ENCODE results near the gene CELSR3. TPM values are rescaled to one million over a fixed set of nuclear protein-coding genes. Genes with fewer than 3 reads are reported as not detected.
A peak's percentile ranks its signal among the peaks of the same experiment; 100 is the strongest.

The CELSR3 gene
- polyA plus RNA-seq, 1 donor = 3.9 TPM

- Histone ChIP-seq H3K27ac (ENCODE audit: low read length) (no peak overlapping the region), H3K4me3 (ENCODE audit: low read length) (peak overlapping the region; percentile 44), H3K36me3 (ENCODE audit: control insufficient read depth, insufficient read depth, low read length) (no peaks in the 10 kb centered on the region), H3K4me1 (ENCODE audit: control insufficient read depth, insufficient read depth, low read length) (peaks cover 13% of the 10 kb centered on the region), H3K27me3 (ENCODE audit: control insufficient read depth, insufficient read depth, low read length) (peaks cover 53% of the 10 kb centered on the region), H3K9me3 (ENCODE audit: control insufficient read depth, low read depth, low read length) (peaks cover 23% of the 10 kb centered on the region)
- DNase-seq = peak; percentile 48 to 56
- no CpG with 5 or more reads among the region's 67 CpGs for WGBS (ENCODE audit: insufficient coverage, low lambda C conversion rate)
Observed at GRCh38 chr3:48661501-48662144, 1.1 kb downstream of the CELSR3 start.

DNA sequence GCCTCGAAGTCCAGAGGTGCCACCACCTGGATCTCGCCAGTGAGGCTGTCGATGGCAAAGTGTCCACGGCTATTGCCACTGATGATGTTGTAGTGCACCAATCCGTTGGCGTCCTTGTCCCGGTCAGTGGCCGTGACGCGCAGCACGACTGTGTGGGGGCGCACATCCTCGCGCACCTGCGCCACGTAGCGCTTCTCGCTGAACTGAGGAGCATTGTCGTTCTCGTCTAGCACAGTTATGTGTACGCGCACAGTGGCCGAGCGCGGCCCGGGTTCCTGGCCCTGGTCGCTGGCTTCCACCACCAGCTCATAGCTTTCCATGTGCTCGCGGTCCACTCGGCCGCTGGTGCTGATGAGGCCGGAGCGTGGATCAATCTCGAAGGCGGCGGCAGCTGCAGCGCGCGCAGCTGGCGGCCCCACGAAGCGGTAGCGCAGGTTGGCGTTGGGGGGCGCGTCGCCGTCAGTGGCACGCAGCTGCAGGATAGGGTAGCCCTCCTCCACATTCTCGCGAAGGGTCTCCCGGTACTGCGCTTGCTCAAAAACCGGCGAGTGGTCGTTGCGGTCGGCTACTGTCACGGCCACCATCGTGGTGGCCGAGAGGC, 1.8 kb downstream of the CELSR3 start:
- Histone ChIP-seq H3K9me3 (ENCODE audit: control insufficient read depth, low read depth, low read length) (peaks cover 25% of the 10 kb centered on the region), H3K4me1 (ENCODE audit: control insufficient read depth, insufficient read depth, low read length) (peaks cover 13% of the 10 kb centered on the region), H3K36me3 (ENCODE audit: control insufficient read depth, insufficient read depth, low read length) (no peaks in the 10 kb centered on the region), H3K4me3 (ENCODE audit: low read length) (peak overlapping the region; percentile 44), H3K27me3 (ENCODE audit: control insufficient read depth, insufficient read depth, low read length) (peaks cover 53% of the 10 kb centered on the region), H3K27ac (ENCODE audit: low read length) (no peak overlapping the region)
- no CpG with 5 or more reads among the region's 61 CpGs for WGBS (ENCODE audit: insufficient coverage, low lambda C conversion rate)
- no peak for DNase-seq

DNA sequence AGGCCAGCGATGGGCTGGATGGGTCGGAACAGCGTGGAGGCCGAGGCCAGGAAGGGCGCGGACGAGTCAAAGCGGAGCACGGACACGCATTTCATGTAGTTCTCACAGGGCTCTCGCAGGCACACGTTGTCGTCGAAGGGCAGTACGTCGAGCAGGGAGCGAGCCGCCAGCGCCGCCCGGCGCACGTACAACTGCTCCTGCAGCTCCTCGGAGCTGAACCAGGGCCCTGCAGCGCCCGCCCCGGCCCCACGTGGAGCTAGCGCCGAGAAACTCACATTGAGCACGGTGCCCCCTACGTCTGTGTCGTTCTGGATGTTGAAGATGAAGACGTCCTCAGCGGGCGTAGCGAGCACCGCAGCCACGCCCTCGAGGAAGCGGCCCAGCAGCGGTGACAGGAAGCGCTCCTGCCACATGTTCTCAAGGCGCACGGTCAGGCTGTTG, 5.8 kb downstream of the CELSR3 start:
- WGBS (ENCODE audit: insufficient coverage, low lambda C conversion rate) = no CpG with 5 or more reads among the region's 45 CpGs
- Histone ChIP-seq H3K27me3 (ENCODE audit: control insufficient read depth, insufficient read depth, low read length) (peaks cover 32% of the 10 kb centered on the region), H3K27ac (ENCODE audit: low read length) (no peak overlapping the region), H3K4me3 (ENCODE audit: low read length) (peak overlapping the region; percentile 50), H3K4me1 (ENCODE audit: control insufficient read depth, insufficient read depth, low read length) (peaks cover 7% of the 10 kb centered on the region), H3K36me3 (ENCODE audit: control insufficient read depth, insufficient read depth, low read length) (no peaks in the 10 kb centered on the region), H3K9me3 (ENCODE audit: control insufficient read depth, low read depth, low read length) (peaks cover 13% of the 10 kb centered on the region)
- DNase-seq = no peak

DNA sequence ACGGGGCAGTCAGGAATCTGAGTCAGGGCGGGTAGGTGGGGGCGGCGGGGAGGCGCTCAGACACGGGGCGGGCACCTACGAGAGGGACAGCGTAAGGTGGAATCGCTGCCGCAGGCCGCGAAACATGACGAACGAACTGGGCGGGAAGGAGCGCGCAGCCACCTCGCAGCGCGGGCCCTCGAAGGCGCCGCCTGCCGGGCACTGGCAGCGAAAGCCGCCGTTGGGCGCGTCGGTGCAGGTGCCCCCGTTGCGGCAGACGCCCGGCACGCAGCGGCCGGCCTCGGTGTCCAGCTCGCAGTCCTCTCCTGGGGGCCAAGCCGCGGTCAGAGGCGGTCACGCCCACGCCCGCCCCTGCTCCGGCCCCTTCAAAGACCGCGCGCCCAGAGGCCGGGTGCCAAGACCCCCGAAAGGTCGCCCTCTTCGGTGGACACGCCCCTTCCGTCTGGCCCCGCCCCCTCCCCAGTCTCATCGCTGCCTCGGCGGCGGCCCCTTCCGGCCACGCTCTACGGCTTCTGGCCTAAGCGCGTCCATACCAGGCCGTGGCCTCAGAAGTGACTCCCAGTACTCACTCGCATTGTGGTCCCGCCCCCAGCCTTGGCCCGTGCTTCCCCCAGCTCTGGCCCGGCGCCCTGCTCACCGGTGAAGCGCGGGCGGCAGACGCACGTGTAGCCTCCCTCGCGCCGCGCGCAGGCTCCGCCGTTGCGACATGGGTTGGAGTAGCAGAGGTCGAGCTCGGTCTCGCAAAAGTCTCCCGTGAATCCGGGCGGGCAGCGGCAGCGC, 6.4 kb downstream of the CELSR3 start:
- peaks cover 7% of the 10 kb centered on the region for H3K4me1 ChIP-seq (ENCODE audit: control insufficient read depth, insufficient read depth, low read length)
- peak overlapping the region; percentile 50 for H3K4me3 ChIP-seq (ENCODE audit: low read length)
- H3K27ac ChIP-seq (ENCODE audit: low read length) = peak overlapping the region; percentile 33
- no peaks in the 10 kb centered on the region for H3K36me3 ChIP-seq (ENCODE audit: control insufficient read depth, insufficient read depth, low read length)
- peaks cover 13% of the 10 kb centered on the region for H3K9me3 ChIP-seq (ENCODE audit: control insufficient read depth, low read depth, low read length)
- no CpG with 5 or more reads among the region's 94 CpGs for WGBS (ENCODE audit: insufficient coverage, low lambda C conversion rate)
- peaks cover 27% of the 10 kb centered on the region for H3K27me3 ChIP-seq (ENCODE audit: control insufficient read depth, insufficient read depth, low read length)
- DNase-seq = peak; percentile 76 to 88

DNA sequence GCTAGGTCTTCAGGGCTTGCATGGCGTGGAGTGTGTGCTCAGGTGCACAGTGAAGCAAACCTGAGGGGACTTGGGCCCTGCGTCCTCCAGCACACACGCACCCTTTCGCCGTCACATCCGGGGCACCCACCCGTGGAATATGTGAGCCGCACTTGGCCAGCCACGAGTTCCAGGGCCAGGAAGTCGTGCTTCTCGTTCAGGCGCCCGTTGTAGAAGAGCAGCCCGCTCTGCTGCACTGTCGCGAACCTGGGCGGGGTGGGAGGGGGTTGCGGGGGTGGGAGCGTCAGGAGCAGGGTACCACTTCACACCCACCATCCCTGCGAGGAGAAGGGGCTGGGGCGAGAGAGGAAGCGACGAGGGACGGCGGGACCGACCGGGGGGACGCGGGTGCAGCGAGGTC, 7.1 kb downstream of the CELSR3 start:
- Histone ChIP-seq H3K27me3 (ENCODE audit: control insufficient read depth, insufficient read depth, low read length) (peaks cover 21% of the 10 kb centered on the region), H3K36me3 (ENCODE audit: control insufficient read depth, insufficient read depth, low read length) (no peaks in the 10 kb centered on the region), H3K27ac (ENCODE audit: low read length) (no peak overlapping the region), H3K4me3 (ENCODE audit: low read length) (peak overlapping the region; percentile 13), H3K4me1 (ENCODE audit: control insufficient read depth, insufficient read depth, low read length) (peaks cover 7% of the 10 kb centered on the region), H3K9me3 (ENCODE audit: control insufficient read depth, low read depth, low read length) (peaks cover 9% of the 10 kb centered on the region)
- WGBS (ENCODE audit: insufficient coverage, low lambda C conversion rate) = no CpG with 5 or more reads among the region's 30 CpGs
- peak in 1 of 2 donors; percentile 14 for DNase-seq

DNA sequence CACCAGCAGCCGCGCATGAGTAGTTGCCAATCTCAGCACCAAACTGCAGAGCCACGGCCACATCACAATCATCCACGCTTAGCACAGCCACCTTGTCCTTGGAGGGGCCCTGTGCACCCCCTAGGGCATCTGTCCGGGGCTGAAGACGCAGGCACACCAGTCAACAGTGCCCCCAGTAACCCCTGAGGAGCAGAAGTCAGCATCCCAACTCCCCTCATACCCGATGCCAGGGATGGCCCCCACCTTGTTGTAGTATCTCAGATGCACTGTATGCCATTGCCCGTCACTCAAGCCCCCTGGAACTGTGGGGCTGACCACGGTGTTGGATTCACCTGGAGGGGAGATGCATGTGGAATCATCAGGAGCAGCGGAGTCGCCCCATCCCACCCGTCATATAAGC, 7.6 kb downstream of the CELSR3 start:
- H3K4me3 ChIP-seq (ENCODE audit: low read length) = no peak overlapping the region
- no peak for DNase-seq
- WGBS (ENCODE audit: insufficient coverage, low lambda C conversion rate) = no CpG with 5 or more reads among the region's 12 CpGs
- peaks cover 16% of the 10 kb centered on the region for H3K27me3 ChIP-seq (ENCODE audit: control insufficient read depth, insufficient read depth, low read length)
- no peak overlapping the region for H3K27ac ChIP-seq (ENCODE audit: low read length)
- H3K36me3 ChIP-seq (ENCODE audit: control insufficient read depth, insufficient read depth, low read length) = no peaks in the 10 kb centered on the region
- H3K9me3 ChIP-seq (ENCODE audit: control insufficient read depth, low read depth, low read length) = peaks cover 8% of the 10 kb centered on the region
- H3K4me1 ChIP-seq (ENCODE audit: control insufficient read depth, insufficient read depth, low read length) = peaks cover 7% of the 10 kb centered on the region

DNA sequence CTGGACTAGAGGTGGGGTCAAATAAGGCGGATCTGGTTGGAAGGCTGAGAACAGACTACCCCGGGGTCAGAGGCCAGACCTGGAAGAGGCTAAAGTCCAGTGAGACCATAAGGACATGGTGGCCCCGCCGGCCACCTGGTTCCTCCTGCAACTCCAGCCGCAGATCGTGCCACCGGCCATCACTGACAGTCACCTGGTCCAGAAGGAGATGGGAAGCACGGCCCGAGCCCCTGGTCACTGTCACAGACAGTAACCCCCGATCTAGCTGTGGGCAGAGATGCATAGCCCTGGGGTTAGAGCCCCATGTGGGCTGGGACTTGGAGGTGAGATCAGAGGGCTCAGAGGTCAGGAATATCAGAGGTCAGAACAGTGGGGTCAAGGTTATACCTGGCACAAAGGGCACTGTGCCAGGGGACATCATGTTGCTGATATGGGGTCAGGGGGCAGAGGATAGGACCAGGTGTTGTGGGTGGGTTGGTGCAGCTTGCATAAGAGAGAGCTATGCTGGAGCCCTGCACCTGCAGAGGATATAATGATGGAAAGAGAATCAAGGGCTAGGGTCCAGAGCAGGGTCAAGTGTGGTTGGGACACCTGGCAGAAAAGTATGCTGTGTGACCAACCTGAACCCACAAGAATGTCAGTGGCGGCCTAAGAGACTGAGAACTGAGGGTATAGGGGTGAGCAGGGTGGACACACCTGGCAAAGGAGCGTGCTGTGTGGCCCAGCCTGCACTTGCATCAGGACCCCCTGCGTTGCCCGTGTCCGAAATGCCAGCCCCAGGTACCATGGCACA, 9.6 kb downstream of the CELSR3 start:
- WGBS (ENCODE audit: insufficient coverage, low lambda C conversion rate) = no CpG with 5 or more reads among the region's 15 CpGs

GRCh38 chr3:48651771-48652170, 10.9 kb downstream of the CELSR3 start:
- peaks cover 2% of the 10 kb centered on the region for H3K27me3 ChIP-seq (ENCODE audit: control insufficient read depth, insufficient read depth, low read length)
- H3K4me3 ChIP-seq (ENCODE audit: low read length) = no peak overlapping the region
- no peak for DNase-seq
- H3K4me1 ChIP-seq (ENCODE audit: control insufficient read depth, insufficient read depth, low read length) = peaks cover 4% of the 10 kb centered on the region
- H3K36me3 ChIP-seq (ENCODE audit: control insufficient read depth, insufficient read depth, low read length) = no peaks in the 10 kb centered on the region
- H3K27ac ChIP-seq (ENCODE audit: low read length) = no peak overlapping the region
- WGBS (ENCODE audit: insufficient coverage, low lambda C conversion rate) = no CpG with 5 or more reads among the region's 11 CpGs
- peaks cover 3% of the 10 kb centered on the region for H3K9me3 ChIP-seq (ENCODE audit: control insufficient read depth, low read depth, low read length)

More for the DNA sequence above, 9.6 kb downstream of the CELSR3 start:
- Histone ChIP-seq H3K9me3 (ENCODE audit: control insufficient read depth, low read depth, low read length) (peaks cover 8% of the 10 kb centered on the region), H3K27me3 (ENCODE audit: control insufficient read depth, insufficient read depth, low read length) (peaks cover 15% of the 10 kb centered on the region), H3K4me1 (ENCODE audit: control insufficient read depth, insufficient read depth, low read length) (peaks cover 7% of the 10 kb centered on the region), H3K27ac (ENCODE audit: low read length) (no peak overlapping the region), H3K4me3 (ENCODE audit: low read length) (no peak overlapping the region), H3K36me3 (ENCODE audit: control insufficient read depth, insufficient read depth, low read length) (no peaks in the 10 kb centered on the region)
- DNase-seq = no peak

GRCh38 chr3:48650723-48651122, 12.0 kb downstream of the CELSR3 start:
- no CpG with 5 or more reads among the region's 12 CpGs for WGBS (ENCODE audit: insufficient coverage, low lambda C conversion rate)
- no peaks in the 10 kb centered on the region for H3K27me3 ChIP-seq (ENCODE audit: control insufficient read depth, insufficient read depth, low read length)
- peaks cover 2% of the 10 kb centered on the region for H3K4me1 ChIP-seq (ENCODE audit: control insufficient read depth, insufficient read depth, low read length)
- no peak overlapping the region for H3K27ac ChIP-seq (ENCODE audit: low read length)
- no peak overlapping the region for H3K4me3 ChIP-seq (ENCODE audit: low read length)
- H3K36me3 ChIP-seq (ENCODE audit: control insufficient read depth, insufficient read depth, low read length) = no peaks in the 10 kb centered on the region
- H3K9me3 ChIP-seq (ENCODE audit: control insufficient read depth, low read depth, low read length) = no peaks in the 10 kb centered on the region
- DNase-seq = no peak
